BLaER1 (cell line): ENCODE data around the gene HIVEP3.
A peak's percentile ranks its signal among the peaks of the same experiment; 100 is the strongest.

Experiments
- H3K27ac ChIP-seq: shearing (Covaris generic); formaldehyde crosslinking; 2 replicates; pipeline ENCODE4 v1.8.1; 2022
- H3K27me3 ChIP-seq: shearing (Covaris generic); formaldehyde crosslinking; 2 replicates; pipeline ENCODE4 v1.8.1; 2022
- H3K36me3 ChIP-seq: shearing (Covaris generic); formaldehyde crosslinking; 2 replicates; pipeline ENCODE4 v1.8.1; 2022
- H3K4me1 ChIP-seq: shearing (Covaris generic); formaldehyde crosslinking; 2 replicates; pipeline ENCODE4 v1.8.1; 2022
- H3K4me2 ChIP-seq: shearing (Covaris generic); formaldehyde crosslinking; 2 replicates; pipeline ENCODE4 v1.8.1; 2022
- H3K4me3 ChIP-seq: shearing (Covaris generic); formaldehyde crosslinking; 2 replicates; pipeline ENCODE4 v1.8.1; 2022
- H3K9ac ChIP-seq: shearing (Covaris generic); formaldehyde crosslinking; 2 replicates; pipeline ENCODE4 v1.8.1; 2022
- H3K9me3 ChIP-seq: shearing (Covaris generic); formaldehyde crosslinking; 2 replicates; pipeline ENCODE4 v1.8.1; 2022
- H4K20me1 ChIP-seq: shearing (Covaris generic); formaldehyde crosslinking; 2 replicates; pipeline ENCODE4 v1.8.1; 2022
- Cebpa-rat ChIP-seq: shearing (Covaris generic); IDR thresholded peaks from 2 replicates; pipeline ENCODE4 v1.8.1; 2022

HIVEP3 gene

GRCh38 chr1:41547781-41548560, 370.8 kb downstream of the HIVEP3 start:
- Histone ChIP-seq H3K27ac (no peak overlapping the region), H4K20me1 (no peaks in the 10 kb centered on the region), H3K4me3 (no peak overlapping the region), H3K4me2 (no peak overlapping the region), H3K9ac (no peak overlapping the region), H3K9me3 (no peaks in the 10 kb centered on the region; the same call in 1 of the 2 replicates), H3K27me3 (no peaks in the 10 kb centered on the region), H3K4me1 (peaks cover 31% of the 10 kb centered on the region), H3K36me3 (no peaks in the 10 kb centered on the region)
- no peak for TF ChIP-seq Cebpa-rat

- Histone ChIP-seq H3K36me3 (no peaks in the 10 kb centered on the region), H3K27me3 (no peaks in the 10 kb centered on the region)
- TF ChIP-seq Cebpa-rat = no peak
These were observed 371.4 kb downstream of the HIVEP3 start for GRCh38 chr1:41547336-41547735.

DNA sequence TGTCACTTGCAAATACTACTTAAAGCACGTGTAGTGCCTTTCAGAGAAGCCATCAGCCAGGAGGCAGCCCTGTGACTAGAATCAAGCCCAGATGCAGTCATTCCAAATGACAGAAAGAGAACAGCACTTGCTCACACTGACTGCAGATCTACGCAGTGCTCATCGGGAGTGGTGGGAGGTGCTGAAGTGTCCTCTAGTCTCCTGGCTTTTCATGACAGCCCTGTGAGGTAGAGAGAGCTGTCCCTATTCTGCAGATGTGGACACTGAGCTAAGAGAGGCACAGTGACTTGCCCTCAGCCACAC, 371.9 kb downstream of the HIVEP3 start:
- no peak overlapping the region for H3K27ac ChIP-seq

More at GRCh38 chr1:41547336-41547735, 371.4 kb downstream of the HIVEP3 start:
- Histone ChIP-seq H3K9ac (no peak overlapping the region), H3K4me1 (peaks cover 31% of the 10 kb centered on the region), H3K27ac (no peak overlapping the region), H3K9me3 (no peaks in the 10 kb centered on the region; the same call in 1 of the 2 replicates), H4K20me1 (no peaks in the 10 kb centered on the region), H3K4me2 (no peak overlapping the region), H3K4me3 (no peak overlapping the region)

DNA sequence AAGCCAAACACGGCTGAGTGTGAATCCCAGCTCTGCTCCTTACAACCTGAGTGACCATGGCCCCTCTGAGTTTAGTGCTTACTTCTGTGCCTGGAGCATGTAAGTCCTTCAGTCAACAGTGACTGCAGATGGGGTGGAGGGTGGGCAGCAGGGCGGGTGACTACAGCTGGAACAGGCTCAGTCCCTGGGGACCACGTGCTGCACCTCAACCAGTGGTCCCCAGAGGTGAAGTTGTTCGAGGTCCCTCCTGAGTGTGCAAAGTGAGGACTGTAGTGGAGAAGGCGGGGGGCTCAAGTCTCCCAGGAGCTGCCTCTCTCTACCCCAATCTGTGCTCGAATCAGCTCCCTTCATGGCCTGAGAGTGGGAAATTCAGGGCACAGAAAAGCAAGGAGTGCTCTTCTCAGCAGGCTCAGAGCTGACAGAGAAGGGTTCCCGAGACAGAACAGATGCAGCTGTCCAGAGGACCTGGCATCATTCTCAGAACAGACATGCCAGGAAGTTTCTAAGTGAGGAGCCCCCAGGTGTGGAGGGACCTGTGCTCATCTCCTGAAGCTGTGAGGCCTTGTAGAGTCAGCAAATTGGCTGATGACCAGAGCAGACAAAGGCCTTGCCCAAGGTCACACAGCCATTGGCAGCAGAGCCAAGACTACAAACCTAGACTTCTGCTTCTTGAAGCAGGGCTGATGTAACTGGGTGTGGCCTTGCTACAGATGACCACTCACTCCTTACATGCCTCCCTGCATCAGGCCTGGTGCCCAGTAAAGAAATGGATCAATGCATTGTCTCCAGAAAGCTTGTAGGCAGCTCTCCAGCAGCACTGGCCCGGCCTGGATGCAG, 372.5 kb downstream of the HIVEP3 start:
- H4K20me1 ChIP-seq = no peaks in the 10 kb centered on the region
- H3K9ac ChIP-seq = no peak overlapping the region
- no peaks in the 10 kb centered on the region for H3K36me3 ChIP-seq
- H3K27me3 ChIP-seq = no peaks in the 10 kb centered on the region
- no peak for TF ChIP-seq Cebpa-rat
- H3K27ac ChIP-seq = no peak overlapping the region
- peaks cover 38% of the 10 kb centered on the region for H3K4me1 ChIP-seq
- H3K9me3 ChIP-seq = no peaks in the 10 kb centered on the region; the same call in 1 of the 2 replicates
- H3K4me2 ChIP-seq = peak overlapping the region; percentile 55
- no peak overlapping the region for H3K4me3 ChIP-seq

More for the DNA sequence above, 371.9 kb downstream of the HIVEP3 start:
- Histone ChIP-seq H3K9ac (no peak overlapping the region), H3K9me3 (no peaks in the 10 kb centered on the region; the same call in 1 of the 2 replicates), H3K4me1 (peaks cover 32% of the 10 kb centered on the region), H3K4me2 (no peak overlapping the region; the same call in 1 of the 2 replicates), H3K27me3 (no peaks in the 10 kb centered on the region), H3K4me3 (no peak overlapping the region), H3K36me3 (no peaks in the 10 kb centered on the region), H4K20me1 (no peaks in the 10 kb centered on the region)
- no peak for TF ChIP-seq Cebpa-rat

DNA sequence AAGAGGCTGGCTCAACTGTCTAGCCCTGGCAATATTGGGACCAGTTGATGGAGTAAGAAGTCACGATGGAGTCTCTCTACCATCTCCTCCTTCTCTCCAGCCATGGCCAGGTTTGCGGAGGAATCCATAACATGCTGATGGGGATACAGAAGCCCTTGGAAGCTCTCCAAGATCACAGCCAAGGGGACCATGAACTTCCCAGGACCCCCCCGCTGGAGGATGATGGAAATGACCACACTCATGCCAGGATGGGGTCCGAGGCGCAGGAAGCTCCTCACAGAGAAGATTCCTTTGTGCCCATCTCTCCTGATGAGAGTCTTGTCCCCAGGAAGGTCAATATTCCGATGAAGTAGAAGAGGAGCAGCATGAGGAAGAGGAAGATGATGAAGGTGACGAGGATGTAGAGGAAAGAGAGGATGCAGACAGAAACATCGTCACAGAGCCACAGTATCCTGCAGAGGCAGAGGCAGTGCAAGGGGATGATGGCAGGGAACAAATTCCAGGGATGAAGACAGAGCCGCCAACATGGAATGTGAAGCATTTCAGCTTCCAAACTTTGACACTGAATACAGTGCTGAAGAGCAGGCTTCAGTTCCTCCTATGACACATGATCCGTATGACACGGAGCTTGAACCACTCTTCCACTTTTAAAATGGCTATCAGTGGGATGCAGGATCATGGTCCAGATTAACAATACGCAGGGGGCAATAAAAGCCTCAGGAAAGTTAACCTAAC, 376.4 kb downstream of the HIVEP3 start:
- no peak for TF ChIP-seq Cebpa-rat
- Histone ChIP-seq H4K20me1 (no peaks in the 10 kb centered on the region), H3K4me2 (no peak overlapping the region), H3K27me3 (no peaks in the 10 kb centered on the region), H3K9me3 (no peaks in the 10 kb centered on the region; the same call in 1 of the 2 replicates), H3K4me3 (no peak overlapping the region), H3K4me1 (peaks cover 67% of the 10 kb centered on the region), H3K27ac (no peak overlapping the region), H3K9ac (no peak overlapping the region), H3K36me3 (no peaks in the 10 kb centered on the region)

- H3K36me3 ChIP-seq = no peaks in the 10 kb centered on the region
- no peaks in the 10 kb centered on the region for H4K20me1 ChIP-seq
- peak overlapping the region; percentile 53 for H3K4me2 ChIP-seq
- no peak for TF ChIP-seq Cebpa-rat
- no peak overlapping the region for H3K4me3 ChIP-seq
- no peaks in the 10 kb centered on the region for H3K27me3 ChIP-seq
- H3K9me3 ChIP-seq = no peaks in the 10 kb centered on the region; the same call in 1 of the 2 replicates
- H3K9ac ChIP-seq = no peak overlapping the region; the same call in 1 of the 2 replicates
- H3K4me1 ChIP-seq = peaks cover 74% of the 10 kb centered on the region
- H3K27ac ChIP-seq = no peak overlapping the region
These were observed 377.1 kb downstream of the HIVEP3 start for GRCh38 chr1:41541592-41541952.

DNA sequence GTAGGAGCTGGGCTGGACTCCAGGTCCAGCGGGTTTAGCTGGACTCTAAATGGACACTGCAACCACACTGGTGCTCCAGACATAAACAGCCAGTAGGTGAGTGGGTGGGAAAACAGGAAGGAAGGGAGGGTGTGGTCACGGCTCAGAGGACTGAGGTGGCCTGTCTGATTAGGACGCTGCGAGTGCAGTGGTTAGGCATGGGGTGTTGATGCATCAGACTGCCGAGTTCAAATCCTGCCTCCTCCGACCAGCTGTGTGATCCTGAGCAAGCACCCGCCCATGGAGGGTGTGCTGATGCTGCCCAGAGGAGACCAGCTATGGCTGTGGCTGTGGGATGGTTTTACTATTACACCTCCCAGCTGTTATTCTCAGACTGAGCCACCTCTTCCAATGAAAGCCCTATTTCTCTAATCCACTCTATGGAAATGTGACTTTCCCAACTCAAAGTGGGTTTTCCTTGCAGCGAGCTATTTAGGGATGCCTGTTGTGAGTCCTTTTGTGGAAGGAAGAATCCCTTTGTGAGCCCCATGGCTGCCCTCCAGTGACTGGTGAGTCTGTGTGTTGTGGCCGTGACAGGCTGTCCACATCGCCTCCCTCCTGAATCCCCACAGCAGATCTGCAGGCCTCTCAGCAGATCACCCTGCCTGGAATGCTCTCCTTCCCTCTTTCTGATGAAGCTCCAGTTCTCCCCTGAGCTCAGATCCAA, 377.7 kb downstream of the HIVEP3 start:
- Histone ChIP-seq H3K27me3 (no peaks in the 10 kb centered on the region), H3K27ac (no peak overlapping the region), H3K9ac (no peak overlapping the region; the same call in 1 of the 2 replicates), H4K20me1 (no peaks in the 10 kb centered on the region), H3K36me3 (no peaks in the 10 kb centered on the region), H3K4me2 (peak overlapping the region; percentile 53), H3K9me3 (no peaks in the 10 kb centered on the region; the same call in 1 of the 2 replicates), H3K4me1 (peaks cover 74% of the 10 kb centered on the region), H3K4me3 (no peak overlapping the region)
- no peak for TF ChIP-seq Cebpa-rat

DNA sequence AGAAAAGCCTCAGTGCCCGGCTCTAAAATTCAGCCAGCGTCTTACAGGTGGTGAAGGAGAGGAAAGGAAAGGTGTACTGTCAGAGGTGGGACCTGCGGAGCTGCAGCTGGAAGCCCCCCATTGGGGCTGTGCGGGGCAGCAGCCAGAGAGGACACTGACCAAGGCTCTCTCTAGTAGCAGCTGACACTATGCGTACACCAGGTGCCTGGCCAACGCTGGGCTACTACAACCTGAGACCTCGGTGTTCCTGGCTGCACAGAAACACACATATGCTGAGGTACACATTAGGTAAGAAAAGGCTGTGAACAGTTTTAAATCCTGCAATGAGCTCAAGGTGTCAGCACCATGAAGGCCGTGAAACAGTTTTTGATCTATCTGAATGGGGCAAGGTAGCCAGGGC, 378.7 kb downstream of the HIVEP3 start:
- Histone ChIP-seq H3K27ac (no peak overlapping the region), H3K9ac (no peak overlapping the region), H3K27me3 (no peaks in the 10 kb centered on the region), H3K4me3 (no peak overlapping the region), H3K36me3 (no peaks in the 10 kb centered on the region), H4K20me1 (no peaks in the 10 kb centered on the region), H3K4me2 (peak overlapping the region; percentile 94; the same call in 1 of the 2 replicates), H3K4me1 (peaks cover 79% of the 10 kb centered on the region), H3K9me3 (no peaks in the 10 kb centered on the region; the same call in 1 of the 2 replicates)
- no peak for TF ChIP-seq Cebpa-rat

GRCh38 chr1:41539418-41539805, 379.3 kb downstream of the HIVEP3 start:
- Histone ChIP-seq H3K4me2 (peak overlapping the region; percentile 94), H4K20me1 (no peaks in the 10 kb centered on the region), H3K27me3 (no peaks in the 10 kb centered on the region), H3K9me3 (no peaks in the 10 kb centered on the region), H3K27ac (no peak overlapping the region; the same call in 1 of the 2 replicates), H3K4me3 (no peak overlapping the region), H3K9ac (no peak overlapping the region), H3K36me3 (no peaks in the 10 kb centered on the region), H3K4me1 (peaks cover 85% of the 10 kb centered on the region)
- no peak for TF ChIP-seq Cebpa-rat
